ENCODE measurements around the gene PGP. TPM values are rescaled to one million over a fixed set of nuclear protein-coding genes. Genes with fewer than 3 reads are reported as not detected.

PGP gene
- polyA plus RNA-seq, 1 donor (not counting 4 experiments of a cell fraction or from before 2014, with no cell fraction given), result 10.3 TPM

GRCh38 chr16:2208772-2209171 lies 5.9 kb downstream of the PGP start:
- Histone ChIP-seq H2AFZ (ENCODE audit: control insufficient read depth, low read length) (no peak overlapping the region), H3K79me2 (ENCODE audit: control insufficient read depth, insufficient read depth, low read length) (peaks cover 19% of the 10 kb centered on the region), H3K9ac (ENCODE audit: control insufficient read depth, extremely low read depth, insufficient read depth, low read length) (no peak overlapping the region), H3K36me3 (ENCODE audit: control insufficient read depth in 2 of 2, extremely low read depth in 1 of 2, insufficient read depth in 2 of 2, low read length in 2 of 2) (peaks cover 12 to 26% of the 10 kb centered on the region in 2 experiments), H4K20me1 (ENCODE audit: control insufficient read depth, extremely low read depth, insufficient read depth, low read length) (no peaks in the 10 kb centered on the region), H3K4me1 (ENCODE audit: control insufficient read depth, extremely low read depth, insufficient read depth, low read length) (peaks cover 23% of the 10 kb centered on the region), H3K9me3 (ENCODE audit: control insufficient read depth, low read depth, low read length) (no peaks in the 10 kb centered on the region), H3K27me3 (ENCODE audit: control insufficient read depth, extremely low read depth, insufficient read depth, low read length) (no peaks in the 10 kb centered on the region), H3K27ac (ENCODE audit: control insufficient read depth, insufficient read depth, low read length) (no peak overlapping the region), H3K4me3 (ENCODE audit: control insufficient read depth in 2 of 3, extremely low read depth in 1 of 3, insufficient read depth in 2 of 3, low read depth in 1 of 3, low read length in 3 of 3) (no peak overlapping the region), H3K9me1 (ENCODE audit: control insufficient read depth, extremely low read depth, insufficient read depth, low read length) (no peaks in the 10 kb centered on the region), H3K4me2 (ENCODE audit: control insufficient read depth, extremely low read depth, insufficient read depth, low read depth, low read length) (no peak overlapping the region)
- dilution Hi-C loops (cut with MboI; ENCODE audit: extremely low pct_ligation_motif_present, low sequenced_read_pairs), result no loop called here
- TF ChIP-seq EZH2 (IDR thresholded peaks at IDR 0.05; ENCODE audit: low read length) (no peak), CTCF (optimal IDR thresholded peaks at IDR 0.05 in 1 of 3, IDR thresholded peaks at IDR 0.05 in 1 of 3, conservative IDR thresholded peaks at IDR 0.05 in 1 of 3; ENCODE audit: extremely low read depth in 1 of 3, insufficient read depth in 2 of 3, low read length in 3 of 3) (no peak)
- no peak for FAIRE-seq
- DNase-seq (ENCODE audit: low read depth, low spot score), result no peak

GRCh38 chr16:2208308-2208707 lies 6.3 kb downstream of the PGP start:
- no peaks in the 10 kb centered on the region for H4K20me1 ChIP-seq (ENCODE audit: control insufficient read depth, extremely low read depth, insufficient read depth, low read length)

More at GRCh38 chr16:2208308-2208707, 6.3 kb downstream of the PGP start:
- DNase-seq (ENCODE audit: low read depth, low spot score), result no peak
- Histone ChIP-seq H3K4me1 (ENCODE audit: control insufficient read depth, extremely low read depth, insufficient read depth, low read length) (peaks cover 21% of the 10 kb centered on the region), H3K9me3 (ENCODE audit: control insufficient read depth, low read depth, low read length) (no peaks in the 10 kb centered on the region), H3K4me3 (ENCODE audit: control insufficient read depth in 2 of 3, extremely low read depth in 1 of 3, insufficient read depth in 2 of 3, low read depth in 1 of 3, low read length in 3 of 3) (no peak overlapping the region), H3K9ac (ENCODE audit: control insufficient read depth, extremely low read depth, insufficient read depth, low read length) (no peak overlapping the region), H2AFZ (ENCODE audit: control insufficient read depth, low read length) (no peak overlapping the region), H3K4me2 (ENCODE audit: control insufficient read depth, extremely low read depth, insufficient read depth, low read depth, low read length) (no peak overlapping the region), H3K27me3 (ENCODE audit: control insufficient read depth, extremely low read depth, insufficient read depth, low read length) (no peaks in the 10 kb centered on the region), H3K27ac (ENCODE audit: control insufficient read depth, insufficient read depth, low read length) (no peak overlapping the region), H3K36me3 (ENCODE audit: control insufficient read depth in 2 of 2, extremely low read depth in 1 of 2, insufficient read depth in 2 of 2, low read length in 2 of 2) (peaks cover 12 to 26% of the 10 kb centered on the region in 2 experiments), H3K79me2 (ENCODE audit: control insufficient read depth, insufficient read depth, low read length) (peaks cover 14% of the 10 kb centered on the region), H3K9me1 (ENCODE audit: control insufficient read depth, extremely low read depth, insufficient read depth, low read length) (no peaks in the 10 kb centered on the region)
- TF ChIP-seq EZH2 (IDR thresholded peaks at IDR 0.05; ENCODE audit: low read length), result no peak
- TF ChIP-seq CTCF (optimal IDR thresholded peaks at IDR 0.05 in 1 of 3, IDR thresholded peaks at IDR 0.05 in 1 of 3, conservative IDR thresholded peaks at IDR 0.05 in 1 of 3; ENCODE audit: extremely low read depth in 1 of 3, insufficient read depth in 2 of 3, low read length in 3 of 3), result no peak
- no peak for FAIRE-seq
- dilution Hi-C loops (cut with MboI; ENCODE audit: extremely low pct_ligation_motif_present, low sequenced_read_pairs), result no loop called here
